Activated T-cell treated with anti-CD3 and anti-CD28 coated beads, Interleukin-2, amount 50 U/mL, for 72 hours (primary cell): ENCODE results near the gene FYN. TPM values are rescaled to one million over a fixed set of nuclear protein-coding genes. Genes with fewer than 3 reads are reported as not detected.
"Not testable (repeated sequence)": the region's sequence is repeated elsewhere in the genome, so short reads cannot be mapped to it uniquely, and the experiment has no call there.

Experiments used
- ATAC-seq, 2 donors: fragments of 150-1000 bp; cut with Tn5 transposase; replicated peaks in 1 of 2; 2 replicates each; pipeline ENCODE4 v1.10.0; 2021; ENCODE audit warnings: moderate library complexity in 2 of 2, mild to moderate bottlenecking in 1 of 2
- DNase-seq, 2 donors: peaks; one replicate each; pipeline ENCODE4 v3.0.0; 2021 to 2022; ENCODE audit warnings: mixed read lengths in 1 of 2
- H3K27ac Mint-ChIP-seq: one replicate; pipeline ENCODE4 v1.8.0; 2022; ENCODE audit warnings: mild to moderate bottlenecking, moderate library complexity, mixed read lengths
- H3K27me3 Mint-ChIP-seq: one replicate; pipeline ENCODE4 v1.8.0; 2022; ENCODE audit warnings: low read depth, mixed read lengths
- H3K36me3 Mint-ChIP-seq, 2 donors: one replicate each; pipeline ENCODE4 v1.8.0; 2022; ENCODE audit warnings: mixed read lengths in 2 of 2, mild to moderate bottlenecking in 1 of 2; ENCODE audit not compliant: insufficient read depth in 2 of 2
- H3K4me1 Mint-ChIP-seq: one replicate; pipeline ENCODE4 v1.8.0; 2022; ENCODE audit warnings: low read depth, mixed read lengths
- H3K4me3 Mint-ChIP-seq, 2 donors: one replicate each; pipeline ENCODE4 v1.8.0; 2022; ENCODE audit warnings: mild to moderate bottlenecking in 2 of 2, mixed read lengths in 2 of 2, moderate library complexity in 2 of 2
- H3K9me3 Mint-ChIP-seq, 2 donors: one replicate each; pipeline ENCODE4 v1.8.0; 2022; ENCODE audit warnings: mixed read lengths in 2 of 2
- total RNA-seq, 2 donors: library from RNA; stranded (reverse); gene quantifications; one replicate each; pipeline ENCODE4 v1.2.3, GENCODE V29; 2022

The FYN gene
- total RNA-seq, 2 donors from 2014 or later = 504 to 505 TPM

DNA sequence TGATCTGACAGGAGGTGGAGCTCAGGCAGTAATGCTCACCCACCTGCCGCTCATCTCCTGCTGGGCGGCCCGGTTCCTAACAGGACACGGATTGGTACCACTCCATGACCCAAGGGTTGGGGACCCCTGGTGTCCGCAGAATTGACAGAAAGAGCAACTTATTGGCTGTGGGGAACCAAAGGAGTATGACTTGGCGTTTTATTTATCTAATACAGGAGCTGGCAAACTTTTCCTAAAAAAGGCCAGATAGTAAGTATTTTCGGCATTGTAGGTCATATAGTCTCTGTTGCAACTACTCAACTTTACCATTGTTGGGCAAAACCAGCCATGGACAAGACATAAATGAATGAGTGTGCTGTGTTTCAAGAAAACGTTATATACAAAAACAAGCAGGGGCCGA lies 223.2 kb downstream of the FYN start:
- no peak for ATAC-seq
- no peaks in the 10 kb centered on the region for H3K4me1 Mint-ChIP-seq
- H3K27me3 Mint-ChIP-seq = no peaks in the 10 kb centered on the region
- no peak overlapping the region for H3K4me3 Mint-ChIP-seq
- DNase-seq = no peak
- H3K36me3 Mint-ChIP-seq = peaks cover 2 to 3% of the 10 kb centered on the region in 2 donors
- H3K27ac Mint-ChIP-seq = no peak overlapping the region
- H3K9me3 Mint-ChIP-seq = no peaks in the 10 kb centered on the region

DNA sequence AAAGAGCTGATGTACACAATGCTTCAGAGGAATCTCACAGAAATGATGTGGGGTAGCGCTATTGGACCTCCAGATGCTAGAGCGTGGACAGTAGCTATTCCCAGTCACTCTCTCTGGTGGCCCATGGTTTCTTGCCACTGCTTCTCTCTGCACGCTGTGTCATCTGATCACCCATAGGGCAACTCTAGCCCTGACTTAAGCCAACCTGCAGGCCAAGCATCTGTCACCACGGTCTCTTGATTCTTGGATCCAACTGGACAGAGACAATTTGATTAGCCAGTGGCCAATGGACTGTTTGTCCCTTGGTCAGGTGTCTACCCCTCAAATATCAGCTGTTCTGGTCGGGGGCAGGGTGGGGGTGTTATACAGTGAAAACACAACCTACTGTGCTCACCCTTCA lies 225.2 kb downstream of the FYN start:
- ATAC-seq (peak in 1 of 2 donors; percentile 9), DNase-seq (no peak)
- H3K36me3 Mint-ChIP-seq = no peaks in the 10 kb centered on the region
- H3K27me3 Mint-ChIP-seq = no peaks in the 10 kb centered on the region
- H3K4me3 Mint-ChIP-seq = no peak overlapping the region
- no peak overlapping the region for H3K27ac Mint-ChIP-seq
- no peaks in the 10 kb centered on the region for H3K4me1 Mint-ChIP-seq
- H3K9me3 Mint-ChIP-seq = no peaks in the 10 kb centered on the region

DNA sequence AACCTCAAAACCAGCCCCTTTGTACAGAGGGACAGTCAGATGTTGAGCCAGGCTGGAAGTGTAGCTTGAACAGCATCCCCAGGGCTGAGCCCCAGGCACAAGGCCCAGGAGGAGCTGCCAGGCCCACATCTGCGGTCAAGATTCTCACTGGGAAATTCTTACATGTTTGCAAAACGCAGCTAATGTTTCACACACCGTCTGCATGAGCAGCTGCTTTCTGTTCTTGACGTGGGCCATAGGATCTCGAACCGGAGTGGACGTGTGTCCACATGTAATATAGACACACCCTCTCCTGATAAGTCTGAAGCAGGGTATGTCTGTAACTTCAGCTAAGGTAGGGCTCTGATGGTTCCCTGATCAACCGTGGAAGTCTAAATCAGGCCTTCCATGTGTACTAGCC lies 226.3 kb downstream of the FYN start:
- H3K4me1 Mint-ChIP-seq = no peaks in the 10 kb centered on the region
- no peaks in the 10 kb centered on the region for H3K27me3 Mint-ChIP-seq
- H3K27ac Mint-ChIP-seq = no peak overlapping the region
- peak in 1 of 2 donors; percentile 17 for ATAC-seq
- H3K36me3 Mint-ChIP-seq = no peaks in the 10 kb centered on the region
- no peak overlapping the region for H3K4me3 Mint-ChIP-seq
- no peak for DNase-seq
- no peaks in the 10 kb centered on the region for H3K9me3 Mint-ChIP-seq

DNA sequence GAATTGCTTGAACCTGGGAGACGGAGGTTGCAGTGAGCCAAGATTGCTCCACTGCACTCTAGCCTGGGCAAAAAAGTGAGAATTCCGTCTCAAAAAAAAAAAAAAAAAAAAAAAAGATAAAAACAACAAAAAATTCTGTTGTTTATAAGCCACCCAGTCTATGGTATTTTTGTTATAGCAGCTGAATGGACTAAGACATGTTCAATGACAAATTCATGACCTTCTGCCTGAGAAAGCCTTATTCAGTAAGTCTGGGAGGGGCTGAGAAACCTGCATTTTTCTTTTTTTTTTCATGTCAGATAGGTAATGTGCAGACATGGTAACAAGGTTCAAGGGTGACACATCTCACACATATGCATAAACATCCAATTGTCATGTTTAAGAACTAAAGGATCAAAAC lies 227.2 kb downstream of the FYN start:
- no peaks in the 10 kb centered on the region for H3K36me3 Mint-ChIP-seq
- H3K27me3 Mint-ChIP-seq = no peaks in the 10 kb centered on the region
- H3K4me1 Mint-ChIP-seq = no peaks in the 10 kb centered on the region
- no peak for ATAC-seq
- no peak overlapping the region for H3K4me3 Mint-ChIP-seq
- no peak overlapping the region for H3K27ac Mint-ChIP-seq
- no peak for DNase-seq
- H3K9me3 Mint-ChIP-seq = no peaks in the 10 kb centered on the region

DNA sequence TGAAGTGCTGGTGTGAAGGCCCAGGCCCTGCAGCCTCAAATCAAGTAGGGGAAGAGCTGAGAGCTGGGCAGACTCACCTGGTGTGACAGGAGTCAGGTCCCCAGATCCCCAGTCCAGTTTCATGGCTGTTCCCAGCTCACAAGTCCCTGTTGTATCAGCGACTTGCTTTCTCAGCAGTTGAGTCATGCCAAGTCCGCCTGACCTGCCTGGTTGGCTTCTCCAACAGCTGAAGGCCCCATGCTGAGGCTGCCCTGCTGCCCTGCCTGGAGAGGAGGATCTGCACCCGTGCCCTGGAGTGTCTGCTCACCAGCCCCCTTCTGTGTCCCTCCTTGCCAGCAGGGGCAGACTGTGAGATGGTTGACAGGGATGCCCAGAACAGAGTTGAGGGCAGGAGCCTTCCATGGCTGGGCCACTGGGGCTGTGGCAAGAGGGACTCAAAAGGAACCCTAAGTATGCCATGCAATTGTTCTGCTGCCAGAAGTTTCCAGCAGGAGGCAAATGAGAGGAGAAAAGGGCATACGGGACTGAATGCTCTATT lies 228.3 kb downstream of the FYN start:
- no peaks in the 10 kb centered on the region for H3K36me3 Mint-ChIP-seq
- DNase-seq (no peak), ATAC-seq (peak in 1 of 2 donors; percentile 10)
- no peaks in the 10 kb centered on the region for H3K4me1 Mint-ChIP-seq
- H3K9me3 Mint-ChIP-seq = no peaks in the 10 kb centered on the region
- no peak overlapping the region for H3K4me3 Mint-ChIP-seq
- H3K27me3 Mint-ChIP-seq = no peaks in the 10 kb centered on the region
- H3K27ac Mint-ChIP-seq = no peak overlapping the region

DNA sequence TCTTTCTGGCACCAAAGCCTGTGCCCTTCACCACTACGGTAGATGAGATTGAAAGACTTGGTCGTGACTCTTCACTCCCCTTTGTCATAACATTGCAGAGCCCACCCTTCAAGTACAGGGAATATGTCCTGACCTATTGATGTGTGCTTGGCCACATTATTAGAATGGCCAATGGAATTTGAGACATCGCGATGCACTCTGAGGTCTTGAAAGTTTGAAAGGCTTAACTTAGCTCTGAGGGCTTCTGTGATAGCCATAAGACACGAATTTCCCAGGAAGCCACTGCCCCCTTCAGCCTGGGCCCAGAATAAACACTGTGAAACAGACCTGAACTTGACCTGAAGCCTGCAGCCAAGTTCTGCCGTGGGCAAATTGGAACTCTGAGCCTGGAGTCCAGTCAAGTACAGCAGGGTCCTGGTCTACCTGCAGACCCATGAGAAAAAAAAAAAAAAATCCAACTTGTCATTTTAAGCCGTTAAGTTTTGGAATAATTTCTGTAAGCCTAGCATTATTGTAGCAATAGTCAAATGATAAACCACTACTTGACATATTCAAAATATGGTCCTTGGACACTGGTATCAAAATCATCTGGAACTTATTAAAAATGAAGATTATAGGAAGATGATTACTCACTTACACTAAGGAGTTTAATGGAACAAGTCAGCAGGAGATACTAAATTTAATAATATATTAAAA lies 230.6 kb downstream of the FYN start:
- ATAC-seq = peak; percentile 47 to 73
- peak; percentile 45 to 49 for DNase-seq
- Mint-ChIP-seq H3K4me3 (no peak overlapping the region), H3K4me1 (no peaks in the 10 kb centered on the region), H3K27me3 (no peaks in the 10 kb centered on the region), H3K36me3 (peaks cover 0 to 4% of the 10 kb centered on the region in 2 donors), H3K9me3 (no peaks in the 10 kb centered on the region), H3K27ac (no peak overlapping the region)

DNA sequence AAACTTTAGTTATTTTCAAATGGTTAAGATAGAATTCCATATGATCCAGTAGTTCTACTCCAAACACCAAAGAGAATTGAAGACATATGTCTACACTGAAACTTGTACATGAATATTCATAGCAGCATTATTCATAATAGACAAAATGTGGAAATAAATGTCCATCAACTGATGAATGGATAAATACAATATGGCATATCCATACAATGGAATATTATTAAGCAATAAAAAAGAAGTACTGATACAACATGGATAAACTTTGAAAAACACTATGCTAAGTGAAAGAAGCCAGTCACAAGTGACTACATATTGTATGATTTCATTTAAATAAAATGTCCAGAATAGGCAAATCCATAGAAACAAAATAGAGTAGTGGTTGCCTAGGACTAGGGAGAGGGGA lies 234.0 kb downstream of the FYN start:
- no peak overlapping the region for H3K4me3 Mint-ChIP-seq
- H3K36me3 Mint-ChIP-seq = peaks cover 0 to 4% of the 10 kb centered on the region in 2 donors
- no peak for DNase-seq
- no peak for ATAC-seq
- H3K27ac Mint-ChIP-seq = no peak overlapping the region
- H3K9me3 Mint-ChIP-seq = no peaks in the 10 kb centered on the region
- no peaks in the 10 kb centered on the region for H3K27me3 Mint-ChIP-seq
- H3K4me1 Mint-ChIP-seq = no peaks in the 10 kb centered on the region

DNA sequence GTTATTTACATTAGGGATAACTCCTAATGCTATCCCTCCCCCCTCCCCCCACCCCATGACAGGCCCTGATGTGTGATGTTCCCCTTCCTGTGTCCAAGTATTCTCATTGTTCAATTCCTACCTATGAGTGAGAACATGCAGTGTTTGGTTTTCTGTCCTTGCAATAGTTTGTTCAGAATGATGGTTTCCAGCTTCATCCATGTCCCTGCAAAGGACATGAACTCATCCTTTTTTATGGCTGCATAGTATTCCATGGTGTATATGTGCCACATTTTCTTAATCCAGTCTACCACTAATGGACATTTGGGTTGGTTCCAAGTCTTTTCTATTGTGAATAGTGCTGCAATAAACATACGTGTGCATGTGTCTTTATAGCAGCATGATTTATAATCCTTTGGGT lies 238.3 kb downstream of the FYN start:
- not testable (repeated sequence) for H3K4me1 Mint-ChIP-seq, H3K27me3 Mint-ChIP-seq, H3K9me3 Mint-ChIP-seq, H3K4me3 Mint-ChIP-seq, ATAC-seq, H3K36me3 Mint-ChIP-seq, H3K27ac Mint-ChIP-seq, DNase-seq

DNA sequence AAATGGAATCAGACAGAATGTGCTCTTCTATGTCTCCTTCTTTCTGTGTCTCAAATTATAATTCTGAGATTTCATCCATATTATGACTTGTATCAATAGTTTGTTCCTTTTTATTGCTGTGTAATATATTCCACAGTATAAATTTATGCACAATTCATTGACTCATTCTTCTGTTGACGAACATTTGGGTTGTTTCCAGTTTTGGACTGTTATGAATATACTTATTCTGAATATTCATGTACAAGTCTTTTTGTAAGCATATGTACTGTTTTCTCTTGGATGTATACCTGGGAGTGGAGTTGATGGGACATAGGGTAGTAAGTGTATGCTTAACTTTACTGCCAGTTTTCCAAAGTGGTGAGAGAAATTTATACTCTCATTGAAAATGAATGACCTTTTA lies 239.4 kb downstream of the FYN start:
- Mint-ChIP-seq H3K27me3 (no peaks in the 10 kb centered on the region), H3K4me3 (no peak overlapping the region), H3K9me3 (peaks cover 2 to 3% of the 10 kb centered on the region in 2 donors), H3K4me1 (no peaks in the 10 kb centered on the region), H3K36me3 (peaks cover 4% of the 10 kb centered on the region in 2 donors), H3K27ac (no peak overlapping the region)
- DNase-seq (no peak), ATAC-seq (no peak)

DNA sequence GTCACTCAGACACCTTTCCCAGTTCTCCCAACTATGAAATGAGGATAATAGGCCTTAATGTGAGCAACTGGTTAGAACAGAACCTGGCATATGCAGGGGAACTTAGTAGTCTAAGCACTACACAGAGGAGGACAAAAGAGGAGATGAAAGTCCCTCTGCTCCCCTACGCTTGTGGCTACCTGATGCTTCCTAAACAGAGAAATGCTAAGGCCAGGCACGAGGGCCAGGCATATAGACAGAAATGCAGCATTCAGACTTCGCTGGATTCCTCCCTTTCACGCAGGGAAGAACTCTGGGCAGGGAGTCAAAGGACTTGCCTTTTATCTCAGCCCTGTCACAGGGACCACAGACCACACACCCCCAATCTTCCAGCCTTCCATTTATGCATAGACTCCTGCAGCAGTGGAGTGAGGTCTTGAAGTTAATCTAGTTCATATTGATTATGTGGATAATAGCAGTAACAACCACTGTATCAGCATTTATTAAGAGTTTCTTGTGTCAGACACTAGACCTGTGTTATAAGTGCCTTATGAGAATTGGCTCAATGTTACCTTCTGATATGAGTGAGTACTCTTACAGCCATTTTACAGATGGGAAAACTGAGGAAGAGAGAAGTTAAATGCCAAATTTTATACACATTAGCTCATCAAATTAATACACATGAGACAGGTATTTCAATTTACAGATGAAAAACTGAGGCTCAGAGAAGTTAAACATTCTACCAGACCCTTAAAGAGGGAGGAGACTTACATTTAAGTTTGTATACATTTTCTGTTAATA lies 240.6 kb downstream of the FYN start:
- peaks cover 4% of the 10 kb centered on the region in 2 donors for H3K36me3 Mint-ChIP-seq
- H3K4me3 Mint-ChIP-seq = no peak overlapping the region
- H3K27me3 Mint-ChIP-seq = no peaks in the 10 kb centered on the region
- DNase-seq (no peak), ATAC-seq (no peak)
- H3K4me1 Mint-ChIP-seq = no peaks in the 10 kb centered on the region
- no peak overlapping the region for H3K27ac Mint-ChIP-seq
- H3K9me3 Mint-ChIP-seq = peaks cover 2 to 4% of the 10 kb centered on the region in 2 donors

DNA sequence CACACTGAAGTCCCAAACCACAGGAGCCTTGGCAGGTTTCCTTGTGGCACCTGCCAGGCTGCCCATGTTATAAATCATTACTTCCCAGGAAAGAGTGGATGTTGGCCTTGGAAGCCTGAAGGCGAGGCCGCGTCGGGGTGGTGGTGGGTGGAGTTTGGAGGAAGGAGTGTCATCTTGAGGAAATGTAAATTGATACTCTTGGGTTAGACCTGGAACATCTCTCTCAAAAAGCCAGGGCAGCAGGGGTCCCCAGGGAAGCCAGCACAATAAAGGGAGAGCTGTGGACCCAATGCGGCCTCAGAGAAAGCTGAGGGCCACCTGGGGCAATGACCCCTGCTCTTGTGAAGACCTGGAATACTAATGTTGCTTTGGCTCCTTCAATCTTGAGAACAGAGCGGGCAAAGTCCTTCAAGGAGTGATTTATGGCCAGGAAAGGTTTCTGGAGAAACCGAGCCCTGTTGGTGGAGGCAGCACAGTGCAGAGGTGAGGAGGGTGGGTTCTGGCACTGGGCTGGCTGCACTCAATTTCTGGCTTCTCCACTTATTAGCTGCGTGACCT lies 241.3 kb downstream of the FYN start:
- no peak for ATAC-seq

DNA sequence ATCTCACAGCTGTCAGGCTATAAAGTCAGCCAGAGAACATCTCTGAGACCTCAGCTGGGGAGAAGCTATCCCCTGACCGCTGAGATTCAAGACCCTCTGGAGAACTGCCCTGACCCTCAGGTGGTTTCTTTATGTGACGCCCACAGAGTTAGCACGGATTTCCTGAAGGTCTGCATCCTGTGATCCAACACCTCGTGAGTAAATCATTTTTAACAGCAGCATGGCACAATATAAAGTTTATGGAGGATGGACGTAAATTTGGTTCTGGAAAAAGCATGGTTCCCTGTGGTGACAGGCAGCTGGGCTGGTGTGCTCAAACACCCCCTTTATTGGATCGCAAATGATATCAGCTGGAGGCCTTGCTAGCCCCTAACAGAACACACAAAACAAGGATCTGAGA lies 242.2 kb downstream of the FYN start:
- H3K27me3 Mint-ChIP-seq = no peaks in the 10 kb centered on the region
- H3K4me3 Mint-ChIP-seq = no peak overlapping the region

More for the DNA sequence above, 241.3 kb downstream of the FYN start:
- Mint-ChIP-seq H3K4me3 (no peak overlapping the region), H3K4me1 (no peaks in the 10 kb centered on the region), H3K9me3 (peaks cover 2 to 4% of the 10 kb centered on the region in 2 donors), H3K27me3 (no peaks in the 10 kb centered on the region), H3K27ac (no peak overlapping the region), H3K36me3 (peaks cover 4% of the 10 kb centered on the region in 2 donors)
- DNase-seq = no peak

DNA sequence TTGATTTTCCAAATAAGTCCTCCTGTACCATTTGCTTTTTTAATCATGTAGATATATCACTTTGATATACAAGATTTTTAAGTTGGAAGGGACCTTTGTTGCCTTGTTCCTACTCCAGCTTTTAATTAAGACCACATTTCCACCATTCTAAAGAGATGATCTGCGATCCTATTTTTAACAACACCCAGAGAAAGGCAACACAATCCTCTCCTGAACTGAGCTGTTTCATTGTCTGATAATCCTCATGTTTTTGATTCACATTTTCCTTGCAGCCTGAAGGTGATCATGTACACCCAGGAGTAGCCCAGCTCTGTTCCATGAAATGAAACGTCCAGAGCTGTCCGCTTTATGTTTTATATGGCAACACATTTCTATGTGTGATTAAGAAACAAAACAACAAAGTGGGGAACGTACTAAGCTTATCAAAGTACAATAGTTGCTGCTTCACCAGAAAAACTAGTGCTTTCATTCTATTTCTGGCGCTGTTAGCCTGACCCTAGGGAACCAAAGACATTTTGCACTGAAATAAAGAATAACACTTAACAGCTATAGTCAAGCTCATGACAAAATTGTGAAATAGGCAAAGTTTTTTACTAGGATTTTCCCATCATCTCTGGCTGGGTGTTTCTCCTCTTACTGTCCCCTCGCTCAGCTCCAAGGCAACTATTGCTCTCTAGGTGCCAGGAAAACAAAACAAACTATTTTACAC lies 245.0 kb downstream of the FYN start:
- Mint-ChIP-seq H3K27me3 (no peaks in the 10 kb centered on the region), H3K9me3 (peaks cover 2 to 4% of the 10 kb centered on the region in 2 donors), H3K4me1 (peaks cover 7% of the 10 kb centered on the region), H3K36me3 (peaks cover 4% of the 10 kb centered on the region in 2 donors), H3K27ac (no peak overlapping the region), H3K4me3 (no peak overlapping the region)
- no peak for ATAC-seq
- no peak for DNase-seq

More for the DNA sequence above, 242.2 kb downstream of the FYN start:
- H3K4me1 Mint-ChIP-seq = no peaks in the 10 kb centered on the region
- peaks cover 2 to 4% of the 10 kb centered on the region in 2 donors for H3K9me3 Mint-ChIP-seq
- peaks cover 4% of the 10 kb centered on the region in 2 donors for H3K36me3 Mint-ChIP-seq
- ATAC-seq (no peak), DNase-seq (no peak)
- no peak overlapping the region for H3K27ac Mint-ChIP-seq
